GM18499 (cell line): ENCODE results near the gene OR2T1.
A peak's percentile ranks its signal among the peaks of the same experiment; 100 is the strongest.
"Not testable (repeated sequence)": the region's sequence is repeated elsewhere in the genome, so short reads cannot be mapped to it uniquely, and the experiment has no call there.

ENCODE experiments used
- ATAC-seq: cut with Tn5 transposase; IDR thresholded peaks from one replicate; pipeline ENCODE4 v1.9.1; 2021; ENCODE audit warnings: moderate number of reproducible peaks; ENCODE audit not compliant: insufficient read depth, unreplicated experiment

Gene OR2T1

GRCh38 chr1:248433811-248434415, 31.1 kb downstream of the OR2T1 start:
- ATAC-seq, result not testable (repeated sequence)

GRCh38 chr1:248434913-248435312, 32.1 kb downstream of the OR2T1 start:
- not testable (repeated sequence) for ATAC-seq

DNA sequence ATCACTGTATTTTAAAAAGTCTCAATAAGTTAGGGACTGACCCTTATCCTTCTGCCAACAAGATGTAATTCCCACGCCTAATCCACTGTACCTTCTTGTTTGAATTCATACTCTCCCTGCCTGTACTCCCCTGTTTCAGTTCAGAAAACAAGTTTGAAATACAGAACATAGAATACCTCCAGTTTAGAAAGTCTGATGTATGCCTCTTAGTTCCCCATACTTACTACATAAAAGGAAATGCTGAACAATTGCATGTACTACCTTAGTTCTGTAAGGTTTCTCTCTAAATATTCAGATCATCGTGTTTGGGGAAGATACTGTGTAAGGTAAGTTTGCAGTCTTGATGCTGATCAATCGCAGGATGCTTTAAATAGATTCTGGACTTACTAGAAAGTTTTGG, 33.5 kb downstream of the OR2T1 start:
- ATAC-seq, result not testable (repeated sequence)

GRCh38 chr1:248438668-248439067, 35.8 kb downstream of the OR2T1 start:
- ATAC-seq, result not testable (repeated sequence)

GRCh38 chr1:248439283-248439682, 36.4 kb downstream of the OR2T1 start:
- ATAC-seq, result not testable (repeated sequence)

GRCh38 chr1:248442500-248443277, 39.8 kb downstream of the OR2T1 start:
- ATAC-seq, result not testable (repeated sequence)

GRCh38 chr1:248444603-248445002, 41.8 kb downstream of the OR2T1 start:
- ATAC-seq, result not testable (repeated sequence)

DNA sequence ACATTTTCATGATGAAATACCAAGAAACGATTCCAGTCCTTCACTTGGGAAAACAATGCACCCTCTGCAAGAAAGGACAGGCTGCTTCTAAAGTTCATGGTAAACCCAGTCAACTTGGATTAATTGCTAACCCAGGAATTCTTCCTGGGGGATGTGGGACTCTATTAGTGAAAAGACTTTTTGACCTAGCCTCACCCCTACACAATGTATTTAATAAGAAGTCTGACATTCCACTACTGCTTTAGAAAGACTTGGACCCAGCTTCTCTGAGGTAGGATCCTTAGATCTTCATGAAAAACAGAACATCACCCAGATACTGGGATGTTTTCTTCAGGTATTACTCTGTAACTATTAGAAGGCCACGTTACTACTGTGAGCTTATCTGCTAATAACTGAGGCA, 42.6 kb downstream of the OR2T1 start, which contains the start of gene OR2T2:
Gene OR2T2 (plus strand): TSS at position 239 of the 400 bp plus-strand sequence. CDS start 7,161 bp downstream, outside the sequence.
- ATAC-seq, result not testable (repeated sequence)

DNA sequence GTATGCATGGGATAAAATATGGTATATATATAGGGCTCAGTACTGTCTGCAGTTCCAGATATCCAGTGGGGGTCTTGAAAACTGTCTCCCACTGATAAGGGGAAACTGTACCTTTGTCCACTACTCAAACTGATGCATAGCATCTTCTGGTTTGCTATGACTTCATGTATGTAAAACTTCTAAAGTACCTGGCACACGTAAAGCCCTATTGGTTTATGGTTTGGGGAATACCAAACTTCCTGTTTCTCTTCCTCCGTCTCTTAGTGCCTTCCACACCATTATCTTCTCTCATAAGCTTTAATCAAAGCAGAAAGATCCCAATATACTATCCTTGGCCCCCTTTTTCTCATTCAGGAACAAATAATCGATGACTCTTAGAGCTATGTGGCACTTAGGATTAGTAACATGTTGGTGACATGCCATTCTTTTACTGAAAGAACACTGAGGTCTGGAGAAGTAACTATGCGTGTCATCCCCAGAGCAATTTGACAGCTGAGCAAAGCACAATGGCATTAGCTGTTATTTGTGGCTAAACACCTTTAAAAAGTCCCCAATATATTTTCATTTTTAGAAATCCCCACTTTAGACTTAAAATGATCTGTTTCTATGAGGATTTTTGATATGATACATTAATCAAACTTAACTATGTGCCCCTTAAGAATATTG, 45.7 kb downstream of the OR2T1 start:
- peak; percentile 45 for ATAC-seq

DNA sequence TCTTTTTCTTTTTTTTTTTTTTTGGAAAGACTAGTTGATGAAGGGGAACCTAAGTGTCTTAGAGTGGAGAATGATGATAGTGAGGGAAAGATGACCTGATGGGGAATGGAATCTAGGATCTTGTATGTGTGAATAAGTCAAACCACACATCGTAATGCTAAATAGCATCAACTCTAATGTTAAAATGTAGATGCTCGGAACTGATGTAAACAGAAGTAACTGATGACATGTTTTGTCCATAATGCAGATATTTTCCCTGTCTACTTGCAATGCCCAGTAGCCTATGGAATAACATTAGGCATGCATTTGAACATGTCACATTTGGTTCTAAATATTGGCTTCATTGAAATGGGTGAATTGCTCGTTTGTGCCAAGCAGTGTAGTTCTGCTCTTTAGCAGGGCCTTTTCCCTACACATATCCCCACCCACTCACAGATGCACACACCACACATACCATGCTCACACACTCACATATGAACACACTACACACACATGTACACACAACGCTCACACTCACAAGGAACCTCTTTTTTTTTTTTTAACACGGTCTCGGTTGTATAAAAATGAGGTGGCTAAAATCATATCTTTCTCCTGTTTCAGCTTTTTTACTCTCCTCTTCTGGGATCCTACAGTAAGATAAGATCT, 47.1 kb downstream of the OR2T1 start:
- ATAC-seq, result not testable (repeated sequence)

- peak; percentile 64 for ATAC-seq
Measured at GRCh38 chr1:248450466-248451145, 47.8 kb downstream of the OR2T1 start.

DNA sequence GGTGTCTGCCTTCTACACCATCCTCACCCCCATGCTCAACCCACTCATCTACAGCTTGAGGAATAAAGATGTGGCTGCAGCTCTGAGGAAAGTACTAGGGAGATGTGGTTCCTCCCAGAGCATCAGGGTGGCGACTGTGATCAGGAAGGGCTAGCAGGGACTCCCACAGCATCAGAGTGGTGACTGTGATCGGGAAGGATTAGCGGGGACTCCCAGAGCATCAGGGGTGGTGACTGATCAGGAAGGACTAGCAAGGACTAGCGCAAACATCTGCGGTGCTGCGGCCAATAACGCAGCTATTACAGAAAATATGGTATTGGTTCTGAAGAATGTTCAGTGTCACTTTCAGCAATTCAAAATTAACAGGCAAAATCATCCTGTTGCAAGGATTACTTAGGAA, 50.8 kb downstream of the OR2T1 start:
- not testable (repeated sequence) for ATAC-seq

DNA sequence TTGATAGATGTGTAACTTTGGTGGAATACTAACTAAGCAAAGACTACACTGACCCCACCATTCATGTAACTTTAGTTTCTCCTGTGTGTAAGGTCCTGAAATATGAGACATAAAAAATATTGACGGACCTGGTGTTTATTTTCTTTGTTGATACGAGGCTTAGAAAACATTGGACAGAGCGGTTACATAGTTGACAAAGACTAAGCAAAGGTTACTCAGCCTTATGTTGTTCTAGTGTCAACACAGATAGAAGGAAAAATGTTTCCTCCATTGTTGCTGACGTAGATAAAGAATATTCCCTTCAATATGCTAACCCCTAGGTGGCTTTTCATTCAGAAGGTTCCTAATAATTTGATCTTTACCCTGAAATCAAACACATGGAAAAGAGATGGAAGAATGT, 52.2 kb downstream of the OR2T1 start:
- ATAC-seq, result not testable (repeated sequence)

DNA sequence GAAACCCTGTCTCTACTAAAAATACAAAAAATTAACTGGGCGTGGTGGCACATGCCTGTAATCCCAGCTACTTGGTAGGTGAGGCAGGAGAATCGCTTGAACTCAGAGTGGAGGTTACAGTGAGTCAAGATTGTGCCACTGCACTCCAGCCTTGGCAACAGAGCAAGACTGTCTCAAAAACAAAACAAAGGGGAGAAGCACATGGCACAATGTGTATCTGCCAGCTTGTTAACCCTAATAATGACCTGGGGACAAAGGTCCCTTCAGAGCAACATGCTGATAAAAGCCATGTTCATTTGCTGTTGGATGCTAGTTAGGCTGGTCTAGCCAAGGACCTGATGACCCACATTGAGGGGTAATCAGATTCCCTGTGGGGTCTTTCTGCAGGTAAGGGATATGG, 53.8 kb downstream of the OR2T1 start:
- ATAC-seq, result not testable (repeated sequence)
